Ishikawa (cell line): ENCODE measurements around the gene SNHG17.

Source experiments
- CEBPB ChIP-seq: IDR thresholded peaks from 2 replicates; pipeline ENCODE4 v1.6.1; 2012
- CREB1 ChIP-seq: IDR thresholded peaks from 2 replicates; pipeline ENCODE4 v1.6.1; 2012; ENCODE audit warnings: low read depth
- EGR1 ChIP-seq: IDR thresholded peaks from 2 replicates; pipeline ENCODE4 v1.6.1; 2012
- EP300 ChIP-seq: IDR thresholded peaks from 2 replicates; pipeline ENCODE4 v1.6.1; 2012; ENCODE audit warnings: borderline replicate concordance
- FOXM1 ChIP-seq: IDR thresholded peaks from 2 replicates; pipeline ENCODE4 v1.6.1; 2012; ENCODE audit warnings: low read depth, borderline replicate concordance
- NFIC ChIP-seq: IDR thresholded peaks from 2 replicates; pipeline ENCODE4 v1.6.1; 2012
- RAD21 ChIP-seq: IDR thresholded peaks from 2 replicates; pipeline ENCODE4 v1.6.1; 2012; ENCODE audit warnings: low read depth
- TAF1 ChIP-seq: IDR thresholded peaks from 2 replicates; pipeline ENCODE4 v1.6.1; 2012; ENCODE audit warnings: low read depth, mild to moderate bottlenecking
- TCF12 ChIP-seq: IDR thresholded peaks from 2 replicates; pipeline ENCODE4 v1.6.1; 2012; ENCODE audit warnings: low read depth
- TEAD4 ChIP-seq: IDR thresholded peaks from 2 replicates; pipeline ENCODE4 v1.6.1; 2012
- USF1 ChIP-seq: IDR thresholded peaks from 2 replicates; pipeline ENCODE4 v1.6.1; 2012
- YY1 ChIP-seq: IDR thresholded peaks from 2 replicates; pipeline ENCODE4 v1.6.1; 2012; ENCODE audit warnings: low read depth
- ZBTB7A ChIP-seq: IDR thresholded peaks from 2 replicates; pipeline ENCODE4 v1.6.1; 2012; ENCODE audit warnings: low read depth
- TF ChIP-seq, protein P1 (sequence below): IDR thresholded peaks from 2 replicates; pipeline ENCODE4 v1.6.1; 2012
- TF ChIP-seq, protein P2 (sequence below): IDR thresholded peaks from 2 replicates; pipeline ENCODE4 v1.6.1; 2012; ENCODE audit warnings: low read depth, mild to moderate bottlenecking

SNHG17 gene

DNA sequence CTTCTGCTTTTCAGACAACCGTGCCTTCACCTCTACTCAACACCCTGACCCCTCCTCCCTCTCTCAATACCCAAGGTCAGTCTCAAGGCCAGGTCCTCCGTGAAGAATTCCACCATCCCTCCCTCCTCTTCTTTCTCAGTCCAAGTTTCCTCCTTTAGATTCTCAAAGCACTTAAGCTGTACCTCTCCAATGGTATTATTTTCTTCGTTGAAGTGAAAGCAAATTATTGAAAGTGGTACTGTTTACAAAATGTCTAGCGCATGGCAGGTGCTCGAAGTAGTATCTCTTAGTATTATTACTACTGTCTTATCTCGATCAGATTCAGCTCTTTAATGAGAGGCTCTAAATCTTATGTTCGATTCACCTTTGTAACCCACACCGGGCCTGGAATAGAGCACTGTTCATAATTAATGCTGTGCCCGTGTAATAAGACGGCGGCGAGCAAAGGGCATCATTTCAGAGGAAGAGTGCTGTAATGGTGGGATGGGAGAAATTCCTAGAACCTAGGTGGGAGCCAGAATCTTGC lies 36.9 kb upstream of the SNHG17 start:
- TF ChIP-seq, protein P1, sequence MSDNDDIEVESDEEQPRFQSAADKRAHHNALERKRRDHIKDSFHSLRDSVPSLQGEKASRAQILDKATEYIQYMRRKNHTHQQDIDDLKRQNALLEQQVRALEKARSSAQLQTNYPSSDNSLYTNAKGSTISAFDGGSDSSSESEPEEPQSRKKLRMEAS, result no peak
- TF ChIP-seq TAF1 (no peak), NFIC (no peak), RAD21 (no peak), ZBTB7A (no peak), TCF12 (no peak), CREB1 (no peak), CEBPB (no peak)
- TF ChIP-seq, protein P2, sequence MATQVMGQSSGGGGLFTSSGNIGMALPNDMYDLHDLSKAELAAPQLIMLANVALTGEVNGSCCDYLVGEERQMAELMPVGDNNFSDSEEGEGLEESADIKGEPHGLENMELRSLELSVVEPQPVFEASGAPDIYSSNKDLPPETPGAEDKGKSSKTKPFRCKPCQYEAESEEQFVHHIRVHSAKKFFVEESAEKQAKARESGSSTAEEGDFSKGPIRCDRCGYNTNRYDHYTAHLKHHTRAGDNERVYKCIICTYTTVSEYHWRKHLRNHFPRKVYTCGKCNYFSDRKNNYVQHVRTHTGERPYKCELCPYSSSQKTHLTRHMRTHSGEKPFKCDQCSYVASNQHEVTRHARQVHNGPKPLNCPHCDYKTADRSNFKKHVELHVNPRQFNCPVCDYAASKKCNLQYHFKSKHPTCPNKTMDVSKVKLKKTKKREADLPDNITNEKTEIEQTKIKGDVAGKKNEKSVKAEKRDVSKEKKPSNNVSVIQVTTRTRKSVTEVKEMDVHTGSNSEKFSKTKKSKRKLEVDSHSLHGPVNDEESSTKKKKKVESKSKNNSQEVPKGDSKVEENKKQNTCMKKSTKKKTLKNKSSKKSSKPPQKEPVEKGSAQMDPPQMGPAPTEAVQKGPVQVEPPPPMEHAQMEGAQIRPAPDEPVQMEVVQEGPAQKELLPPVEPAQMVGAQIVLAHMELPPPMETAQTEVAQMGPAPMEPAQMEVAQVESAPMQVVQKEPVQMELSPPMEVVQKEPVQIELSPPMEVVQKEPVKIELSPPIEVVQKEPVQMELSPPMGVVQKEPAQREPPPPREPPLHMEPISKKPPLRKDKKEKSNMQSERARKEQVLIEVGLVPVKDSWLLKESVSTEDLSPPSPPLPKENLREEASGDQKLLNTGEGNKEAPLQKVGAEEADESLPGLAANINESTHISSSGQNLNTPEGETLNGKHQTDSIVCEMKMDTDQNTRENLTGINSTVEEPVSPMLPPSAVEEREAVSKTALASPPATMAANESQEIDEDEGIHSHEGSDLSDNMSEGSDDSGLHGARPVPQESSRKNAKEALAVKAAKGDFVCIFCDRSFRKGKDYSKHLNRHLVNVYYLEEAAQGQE, result no peak

DNA sequence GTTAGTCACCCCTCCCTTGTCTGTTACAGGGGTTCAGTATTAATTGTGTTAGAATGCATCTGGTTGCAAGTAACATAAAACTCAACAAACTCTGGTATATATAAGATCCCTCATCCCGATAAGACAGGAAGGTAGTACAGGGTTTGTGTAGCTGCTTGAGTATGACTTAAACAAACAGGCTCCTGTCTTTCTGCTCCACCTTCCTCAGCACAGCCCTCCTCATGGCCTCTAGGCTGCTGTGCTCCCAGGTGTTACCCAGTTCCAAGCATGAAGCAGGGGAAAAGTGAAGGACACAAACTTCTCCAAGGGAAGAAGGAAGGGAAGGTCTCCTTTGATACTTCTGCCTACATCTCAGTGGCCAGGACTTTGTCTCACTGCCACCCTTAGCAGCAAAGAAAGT lies 36.1 kb upstream of the SNHG17 start:
- no peak for TF ChIP-seq CEBPB
- TF ChIP-seq, protein P1, result no peak
- TF ChIP-seq TEAD4, result no peak
- no peak for TF ChIP-seq TAF1
- no peak for TF ChIP-seq RAD21
- no peak for TF ChIP-seq TCF12
- TF ChIP-seq EGR1, result no peak
- TF ChIP-seq, protein P2, result no peak
- no peak for TF ChIP-seq YY1
- no peak for TF ChIP-seq ZBTB7A
- no peak for TF ChIP-seq EP300

DNA sequence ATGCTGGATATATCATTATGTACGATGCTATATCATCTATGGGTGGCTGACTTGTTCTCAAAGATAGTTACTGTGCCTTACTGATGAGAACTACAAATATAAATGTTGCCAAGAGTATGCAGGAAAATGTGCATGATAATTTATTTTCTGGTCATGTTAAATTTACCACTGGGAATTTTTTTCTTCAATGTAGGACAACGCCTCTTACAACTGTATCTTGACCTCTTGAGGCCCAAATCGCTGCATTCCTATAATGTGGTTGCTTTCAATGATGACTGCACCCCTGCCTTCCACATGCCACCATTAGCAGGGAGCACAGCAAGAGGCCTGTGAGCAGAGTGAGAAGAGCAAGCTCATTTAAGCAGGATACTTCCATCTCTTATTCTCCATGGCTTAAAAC lies 31.9 kb upstream of the SNHG17 start:
- TF ChIP-seq ZBTB7A (no peak), NFIC (no peak), FOXM1 (no peak), TAF1 (no peak)
- TF ChIP-seq, protein P2, result no peak

- TF ChIP-seq YY1 (no peak), FOXM1 (no peak), TCF12 (no peak), NFIC (no peak), CEBPB (no peak), RAD21 (no peak), USF1 (no peak), EGR1 (no peak), EP300 (no peak), CREB1 (no peak), ZBTB7A (no peak), TAF1 (no peak), TEAD4 (no peak)
- TF ChIP-seq, protein P2, result no peak
- TF ChIP-seq, protein P1, result no peak
Measured at GRCh38 chr20:38466171-38466570, 31.0 kb upstream of the SNHG17 start.
